Body of pancreas (tissue), 4 donors: ENCODE measurements around the gene SNPH.

Experiments used
- POLR2A ChIP-seq, 3 donors: fragments of 450-650 bp; IDR thresholded peaks; one replicate each; pipeline ENCODE4 v1.6.1; 2016; ENCODE audit warnings: antibody characterized with exemption in 3 of 3, mild to moderate bottlenecking in 2 of 3
- TF ChIP-seq, protein P1 (sequence below), 7 experiments: fragments of 450-650 bp in 4 of 7; fragments of 200-600 bp in 3 of 7; sonication (generic) in 3 of 7; IDR thresholded peaks; one replicate each; pipeline ENCODE4 v1.5.1; 2016 to 2019; ENCODE audit warnings: antibody characterized with exemption in 7 of 7

DNA sequence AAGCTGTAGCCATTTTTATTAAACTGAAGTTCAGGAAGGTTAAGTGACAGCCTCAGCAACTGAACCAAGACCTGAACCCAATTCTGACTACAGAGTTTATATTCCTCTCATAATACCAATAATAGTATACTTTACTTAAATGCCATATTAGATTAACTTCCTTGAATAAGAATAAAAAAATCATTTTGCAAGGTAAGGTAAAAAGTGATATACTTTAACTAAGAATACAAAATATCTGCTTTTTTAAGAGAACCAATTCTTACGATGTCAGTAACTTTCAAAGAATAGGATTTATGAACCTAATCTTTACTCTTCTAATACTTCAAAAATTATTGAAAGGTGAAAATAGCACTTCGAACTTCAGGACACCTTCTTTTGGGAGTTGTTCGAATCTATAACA, 36.6 kb upstream of the SNPH start:
- TF ChIP-seq, protein P1, sequence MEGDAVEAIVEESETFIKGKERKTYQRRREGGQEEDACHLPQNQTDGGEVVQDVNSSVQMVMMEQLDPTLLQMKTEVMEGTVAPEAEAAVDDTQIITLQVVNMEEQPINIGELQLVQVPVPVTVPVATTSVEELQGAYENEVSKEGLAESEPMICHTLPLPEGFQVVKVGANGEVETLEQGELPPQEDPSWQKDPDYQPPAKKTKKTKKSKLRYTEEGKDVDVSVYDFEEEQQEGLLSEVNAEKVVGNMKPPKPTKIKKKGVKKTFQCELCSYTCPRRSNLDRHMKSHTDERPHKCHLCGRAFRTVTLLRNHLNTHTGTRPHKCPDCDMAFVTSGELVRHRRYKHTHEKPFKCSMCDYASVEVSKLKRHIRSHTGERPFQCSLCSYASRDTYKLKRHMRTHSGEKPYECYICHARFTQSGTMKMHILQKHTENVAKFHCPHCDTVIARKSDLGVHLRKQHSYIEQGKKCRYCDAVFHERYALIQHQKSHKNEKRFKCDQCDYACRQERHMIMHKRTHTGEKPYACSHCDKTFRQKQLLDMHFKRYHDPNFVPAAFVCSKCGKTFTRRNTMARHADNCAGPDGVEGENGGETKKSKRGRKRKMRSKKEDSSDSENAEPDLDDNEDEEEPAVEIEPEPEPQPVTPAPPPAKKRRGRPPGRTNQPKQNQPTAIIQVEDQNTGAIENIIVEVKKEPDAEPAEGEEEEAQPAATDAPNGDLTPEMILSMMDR (IDR thresholded peaks at IDR 0.05): no peak
- no peak for TF ChIP-seq POLR2A (IDR thresholded peaks at IDR 0.05)
